GM18907 (cell line): ENCODE measurements around the gene JOSD2.
"Not testable (repeated sequence)": the region's sequence is repeated elsewhere in the genome, so short reads cannot be mapped to it uniquely, and the experiment has no call there.

Experiments
- ATAC-seq: cut with Tn5 transposase; IDR thresholded peaks from one replicate; pipeline ENCODE4 v1.9.1; 2021; ENCODE audit warnings: mild to moderate bottlenecking, moderate library complexity; ENCODE audit not compliant: unreplicated experiment

The JOSD2 gene

DNA sequence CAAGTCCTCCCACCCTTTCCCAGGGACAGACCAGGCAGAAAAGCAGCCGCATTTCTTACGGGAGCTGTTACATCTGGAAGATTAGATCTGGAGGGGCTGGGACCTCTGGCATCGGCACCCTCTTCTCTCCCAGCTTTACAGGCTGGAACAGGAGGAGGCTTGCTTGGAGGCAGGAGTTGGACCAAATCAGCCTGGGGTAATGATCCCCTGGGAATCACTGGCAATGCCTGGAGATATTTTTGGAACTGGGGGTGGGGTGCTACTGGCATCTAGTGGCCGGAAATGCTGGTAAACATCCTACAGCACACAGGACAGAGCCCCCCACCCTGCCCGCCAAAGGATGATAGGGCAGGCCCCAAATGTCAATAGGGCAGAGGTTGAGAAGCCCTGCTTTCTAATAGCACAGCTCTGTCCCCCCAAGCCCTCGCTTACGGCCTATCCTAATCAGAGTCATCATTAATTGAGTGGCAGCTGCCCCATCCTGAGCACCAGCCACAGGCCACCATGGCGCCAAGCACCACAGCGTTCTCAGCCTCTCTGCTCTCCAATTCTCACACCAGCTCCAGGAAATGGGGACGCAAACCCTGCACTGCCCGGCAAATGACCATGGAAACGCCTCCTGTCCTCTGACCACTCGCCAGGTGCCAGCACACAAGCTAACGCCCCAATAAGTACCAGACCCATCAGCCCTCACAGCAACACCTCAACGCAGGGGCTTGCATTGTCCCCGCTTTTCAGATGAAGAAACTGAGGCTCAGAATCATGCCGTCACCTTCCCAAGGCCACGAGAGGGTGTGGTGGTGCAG, 36.6 kb upstream of the JOSD2 start:
- no peak for ATAC-seq

- ATAC-seq: no peak
These were observed 35.7 kb upstream of the JOSD2 start for GRCh38 chr19:50546527-50547221.

DNA sequence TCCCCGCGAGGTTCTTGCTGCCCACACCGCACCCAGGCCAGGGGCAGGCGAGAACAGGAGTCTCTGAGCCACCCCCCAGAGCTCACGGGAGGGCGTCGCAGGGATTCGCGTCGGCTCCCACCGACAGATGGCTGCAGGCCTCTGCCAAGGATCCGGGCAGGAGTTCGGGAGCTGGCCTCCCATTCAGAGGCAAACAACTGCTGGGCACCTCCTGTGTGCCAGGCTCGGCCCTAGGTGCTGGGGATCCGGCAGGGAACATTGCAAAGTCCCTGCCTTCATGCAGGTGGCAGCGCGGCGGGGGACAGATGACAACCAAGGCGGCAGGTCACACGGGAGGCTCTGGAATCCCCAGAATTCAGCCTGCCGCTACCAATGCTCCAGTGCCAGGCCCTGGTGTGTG, 32.0 kb upstream of the JOSD2 start:
- no peak for ATAC-seq

DNA sequence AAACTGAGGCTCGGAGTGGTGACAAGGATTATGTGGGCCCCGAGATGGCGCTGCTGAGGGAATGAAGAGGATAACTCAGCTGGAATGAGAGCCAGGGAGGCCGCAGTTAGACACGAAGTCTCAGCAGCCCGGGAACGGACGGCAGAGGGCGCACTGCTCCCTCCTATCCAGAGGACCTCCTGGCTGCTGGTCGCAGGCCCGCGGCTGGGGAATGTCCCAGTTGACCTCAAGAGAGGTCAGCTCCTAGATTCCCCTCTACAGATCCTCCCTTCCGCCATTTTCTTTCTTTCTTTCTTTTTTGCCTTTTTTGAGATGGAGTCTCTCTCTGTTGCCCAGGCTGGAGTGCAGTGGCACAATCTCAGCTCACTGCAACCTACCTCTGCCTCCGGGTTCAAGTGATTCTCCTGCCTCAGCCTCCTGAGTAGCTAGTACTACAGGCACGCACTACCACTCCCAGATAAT, 26.8 kb upstream of the JOSD2 start:
- ATAC-seq: no peak

- ATAC-seq: no peak
These were observed 26.3 kb upstream of the JOSD2 start for GRCh38 chr19:50537306-50537685.

DNA sequence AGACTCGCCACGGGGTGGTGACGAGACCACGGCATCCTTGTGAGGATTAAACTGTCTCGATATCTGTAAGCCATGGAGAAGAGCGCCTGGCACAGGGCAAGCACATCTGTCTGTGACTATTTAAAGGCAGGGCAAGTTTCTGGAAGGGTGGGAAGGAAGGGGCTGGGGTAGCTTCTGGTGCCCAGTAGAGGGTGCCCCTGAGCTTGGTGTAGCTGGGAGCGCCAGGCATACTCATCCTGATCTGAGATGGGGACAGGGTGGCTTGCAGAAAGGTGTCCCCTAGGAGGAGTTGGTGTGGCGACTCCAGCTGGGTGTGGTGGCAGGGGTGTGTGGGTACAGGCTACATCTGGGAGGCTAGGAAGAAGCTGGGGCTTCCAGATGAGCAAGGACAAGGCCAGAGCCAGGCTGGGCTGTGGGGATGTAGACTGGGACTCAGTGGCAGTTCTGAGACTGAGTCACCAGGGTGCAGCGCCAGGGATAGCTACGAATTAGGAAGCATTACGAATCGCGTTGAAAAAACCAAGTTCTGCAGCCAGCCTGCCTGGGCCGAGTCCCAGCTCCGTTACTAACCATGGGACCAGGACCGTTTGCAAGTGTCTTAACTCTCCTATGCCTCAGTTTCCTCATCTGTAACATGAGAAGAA, 25.8 kb upstream of the JOSD2 start:
- no peak for ATAC-seq

DNA sequence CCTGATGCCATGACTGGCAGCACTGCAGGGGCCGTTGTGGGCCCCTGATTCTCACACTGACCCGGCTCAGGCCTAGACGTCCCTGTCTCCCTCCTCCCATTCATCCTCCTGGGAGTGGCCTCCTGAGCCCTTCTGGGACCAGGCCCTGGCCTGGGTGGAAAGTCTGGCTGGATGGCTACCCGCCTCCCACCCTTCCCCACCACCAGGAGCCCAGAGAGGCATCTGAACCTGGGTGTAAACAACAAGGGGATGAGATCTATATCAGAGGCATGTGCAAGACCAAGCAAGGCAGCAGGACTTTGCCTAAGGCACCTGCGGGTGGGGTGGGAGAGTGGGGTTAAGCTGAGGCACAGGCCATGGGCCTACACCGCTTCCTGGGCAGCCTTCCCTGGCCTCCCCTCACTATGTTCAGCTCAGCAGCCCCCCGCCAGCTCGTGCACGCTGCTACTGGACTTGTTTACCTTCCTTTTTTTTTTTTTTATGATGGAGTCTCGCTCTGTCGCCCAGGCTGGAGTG, 24.7 kb upstream of the JOSD2 start:
- ATAC-seq: no peak

- ATAC-seq: no peak
These were observed 23.5 kb upstream of the JOSD2 start for GRCh38 chr19:50534478-50534877.

- ATAC-seq: no peak
These were observed 22.0 kb upstream of the JOSD2 start for GRCh38 chr19:50532952-50533351.

DNA sequence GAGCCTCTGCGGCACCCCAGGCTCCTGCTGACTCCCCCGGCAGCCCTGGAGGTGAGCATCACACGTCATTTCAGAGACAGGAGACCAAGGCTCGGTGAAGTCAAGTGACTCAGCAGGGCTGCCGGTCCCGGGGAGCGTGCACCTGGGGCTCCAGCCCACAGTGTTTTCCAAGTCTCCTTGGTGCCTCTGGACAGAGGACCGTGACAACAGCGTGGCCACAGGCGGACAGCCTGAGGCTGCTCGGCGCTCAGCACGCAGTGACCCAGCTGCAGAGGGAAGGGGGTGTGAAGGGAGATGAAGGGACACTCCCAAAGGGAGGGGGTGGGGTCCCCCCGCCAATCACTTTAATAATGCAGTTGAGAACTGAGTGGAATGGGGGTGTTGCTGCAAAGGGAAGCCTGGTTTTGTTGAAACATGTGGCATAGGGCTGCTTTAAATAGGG, 20.2 kb upstream of the JOSD2 start:
- no peak for ATAC-seq

DNA sequence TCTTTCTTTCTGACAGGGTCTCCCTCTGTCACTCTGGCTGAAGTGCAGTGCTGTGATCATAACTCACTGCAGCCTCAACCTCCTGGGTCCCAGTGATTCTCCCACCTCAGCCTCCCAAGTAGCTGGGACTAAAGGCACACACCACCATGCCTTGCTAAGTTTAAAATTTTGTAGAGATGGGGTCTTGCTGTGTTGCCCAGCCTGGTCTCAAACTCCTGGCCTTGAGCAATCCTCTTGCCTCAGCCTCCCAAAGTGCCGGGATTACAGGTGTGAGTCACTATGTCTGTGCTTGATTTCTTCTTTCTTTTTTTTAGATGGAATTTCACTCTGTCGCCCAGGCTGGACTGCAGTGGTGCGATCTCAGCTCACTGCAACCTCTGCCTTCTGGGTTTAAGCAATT, 17.1 kb upstream of the JOSD2 start:
- not testable (repeated sequence) for ATAC-seq

DNA sequence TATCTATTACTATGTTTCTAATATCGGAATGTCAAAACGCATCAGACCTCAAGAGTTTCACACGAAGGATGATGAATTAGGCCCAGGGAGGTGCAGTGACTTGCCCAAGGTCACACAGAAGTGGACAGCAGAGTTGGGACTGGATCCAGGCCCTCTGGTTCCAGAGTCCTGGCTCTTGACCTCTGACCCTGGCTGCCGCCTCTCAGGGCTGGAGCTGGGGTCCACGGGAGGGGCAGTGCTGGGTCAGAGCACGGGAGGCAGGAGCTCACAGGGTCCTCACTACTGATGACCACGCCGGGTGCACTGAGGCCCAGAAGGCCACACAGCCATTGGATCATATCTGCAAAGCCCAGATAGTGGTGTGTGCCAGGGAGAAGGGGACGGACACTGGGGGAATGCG, 11.9 kb upstream of the JOSD2 start:
- no peak for ATAC-seq

DNA sequence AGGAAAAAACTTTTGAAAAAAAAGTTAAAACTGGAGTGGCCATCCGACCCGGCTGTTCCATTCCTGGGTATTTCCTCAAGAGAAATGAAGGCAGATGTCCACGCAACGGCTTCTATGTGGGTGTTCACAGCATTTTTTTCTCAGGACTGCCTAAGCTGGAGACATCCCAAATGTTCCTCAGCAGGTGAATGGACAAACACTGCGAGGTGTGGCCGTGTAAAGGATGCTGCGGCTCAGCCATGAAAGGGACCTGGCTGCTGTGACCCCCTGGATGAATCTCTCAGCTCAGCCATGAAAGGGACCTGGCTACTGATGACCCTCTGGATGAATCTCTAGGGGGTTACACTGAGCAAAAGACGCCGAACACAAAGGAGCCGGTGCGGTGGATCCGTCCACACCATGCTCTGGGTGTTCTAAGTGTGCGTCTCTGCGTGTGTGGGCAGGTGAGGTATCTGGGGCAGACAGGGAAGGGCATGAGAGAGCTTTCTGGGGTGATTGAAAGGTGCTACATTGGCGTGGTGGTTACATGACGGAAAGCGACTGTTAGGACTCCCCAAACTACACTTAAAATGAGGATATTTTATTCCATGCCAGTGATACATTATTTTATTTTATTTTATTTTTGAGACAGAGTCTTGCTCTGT, 10.0 kb upstream of the JOSD2 start:
- ATAC-seq: no peak

DNA sequence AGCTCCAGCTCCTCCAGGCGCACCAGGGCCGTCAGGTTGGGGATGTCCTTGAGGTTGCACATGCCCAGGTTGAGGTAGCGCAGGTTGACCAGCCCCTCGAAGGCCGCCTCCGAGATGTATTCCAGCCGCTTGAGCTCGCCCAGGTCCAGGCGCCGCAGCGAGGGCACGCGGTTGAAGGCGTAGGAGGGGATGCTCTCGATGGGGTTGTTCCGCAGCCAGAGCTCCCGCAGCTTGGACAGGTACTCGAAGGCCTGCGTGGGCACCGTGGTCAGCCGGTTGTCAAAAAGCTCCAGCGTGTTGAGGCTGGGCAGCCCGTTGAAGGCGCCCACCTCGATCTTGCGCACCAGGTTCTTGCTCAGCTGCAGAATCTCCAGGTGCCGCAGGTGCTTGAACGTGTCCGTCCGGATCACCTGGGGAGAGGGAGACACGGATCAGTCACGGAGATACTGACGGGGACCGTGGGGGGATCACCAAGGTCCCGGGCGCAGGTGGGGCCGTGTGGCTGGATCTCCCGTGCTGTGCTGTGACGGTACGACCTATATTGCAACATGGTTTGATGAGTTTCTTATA, 8.1 kb upstream of the JOSD2 start:
- no peak for ATAC-seq

- no peak for ATAC-seq
These were observed 7.4 kb upstream of the JOSD2 start for GRCh38 chr19:50518091-50519005.

DNA sequence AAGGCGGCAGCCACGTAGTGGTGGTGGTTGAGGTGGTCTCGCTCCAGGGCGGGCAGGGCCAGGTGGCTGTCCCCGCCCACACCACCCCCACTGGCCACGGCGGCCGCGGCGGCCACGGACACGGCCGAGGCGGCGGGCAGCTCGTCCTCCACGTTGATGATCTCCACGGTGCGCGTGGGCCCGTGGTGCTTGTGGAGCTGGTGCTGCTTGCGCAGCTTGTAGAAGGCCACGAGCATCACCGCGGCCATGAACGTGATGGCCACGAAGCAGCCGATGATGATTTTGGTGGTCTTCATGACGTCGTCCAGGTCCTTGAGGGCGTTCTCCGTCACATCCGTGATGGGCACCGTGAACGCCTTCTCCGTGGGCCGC, 6.7 kb upstream of the JOSD2 start:
- no peak for ATAC-seq

GRCh38 chr19:50516964-50517703, 6.1 kb upstream of the JOSD2 start:
- no peak for ATAC-seq

DNA sequence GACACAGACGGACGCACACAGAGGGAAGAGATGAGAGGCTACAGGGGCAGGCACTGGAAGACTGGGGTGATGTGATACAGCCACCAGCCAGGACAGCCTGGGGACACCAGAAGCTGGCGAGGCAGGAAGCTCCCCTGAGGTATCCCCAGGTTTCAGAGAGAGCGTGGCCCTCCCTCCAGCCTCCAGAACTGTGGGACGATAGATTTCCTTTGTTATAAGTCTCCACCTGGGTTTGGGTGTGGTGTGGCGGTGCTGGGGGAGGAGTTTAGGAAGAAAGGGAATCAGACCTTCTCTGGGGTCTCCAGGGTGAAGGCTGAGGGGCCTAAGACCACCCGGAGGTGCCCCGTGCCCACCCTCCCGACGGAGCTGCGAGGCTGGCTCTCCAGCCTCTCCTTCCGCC, 5.5 kb upstream of the JOSD2 start:
- ATAC-seq: no peak

GRCh38 chr19:50515168-50515561, 4.2 kb upstream of the JOSD2 start:
- no peak for ATAC-seq
